Peyer's patch (tissue), 4 donors: Measurements from ENCODE around the gene OTOP3. TPM values are rescaled to one million over a fixed set of nuclear protein-coding genes. Genes with fewer than 3 reads are reported as not detected.

ENCODE experiments used
- DNase-seq, 3 donors: peaks; one replicate each; pipeline ENCODE4 v3.0.0-alpha.2; 2017 to 2019
- H3K27ac ChIP-seq, 4 donors: fragments of 200-600 bp; sonication (generic); one replicate each; pipeline ENCODE4 v1.5.1; 2016 to 2019
- H3K27me3 ChIP-seq, 2 donors: fragments of 200-600 bp; sonication (generic); one replicate each; pipeline ENCODE4 v1.5.1; 2019
- H3K36me3 ChIP-seq, 3 donors: fragments of 200-600 bp; sonication (generic); one replicate each; pipeline ENCODE4 v1.5.1; 2016 to 2019
- H3K4me1 ChIP-seq, 4 donors: fragments of 200-600 bp; sonication (generic); one replicate each; pipeline ENCODE4 v1.5.1; 2016 to 2019
- H3K4me3 ChIP-seq, 4 donors: fragments of 200-600 bp; sonication (generic); 1 replicate in 3 of 4; 2 replicates in 1 of 4; pipeline ENCODE4 v1.5.1; 2016 to 2019; ENCODE audit warnings: mild to moderate bottlenecking in 1 of 4
- H3K9me3 ChIP-seq, 4 donors: fragments of 200-600 bp; sonication (generic); one replicate each; pipeline ENCODE4 v1.5.1; 2016 to 2019; ENCODE audit warnings: mild to moderate bottlenecking in 1 of 4
- POLR2A ChIP-seq, 2 donors: fragments of 450-650 bp; IDR thresholded peaks; one replicate each; pipeline ENCODE4 v1.5.1; 2017; ENCODE audit warnings: antibody characterized with exemption in 2 of 2, mild to moderate bottlenecking in 2 of 2, moderate library complexity in 2 of 2
- total RNA-seq, 4 donors: library from RNA; depleted of rRNA; stranded (reverse); fragments of >200 nt; gene quantifications; one replicate each; pipeline ENCODE4 v1.1.0, GENCODE V29; 2016
- TF ChIP-seq, protein P1 (sequence below), 6 experiments: fragments of 450-650 bp in 4 of 6; fragments of 200-600 bp in 2 of 6; sonication (generic) in 1 of 6; IDR thresholded peaks; one replicate each; pipeline ENCODE4 v1.5.1; 2017 to 2019; ENCODE audit warnings: antibody characterized with exemption in 6 of 6, mild to moderate bottlenecking in 3 of 6, moderate library complexity in 1 of 6

OTOP3 gene
- total RNA-seq, 4 donors from 2014 or later, result 5.2 to 9.3 (median 8.5) TPM; not detected in 1

DNA sequence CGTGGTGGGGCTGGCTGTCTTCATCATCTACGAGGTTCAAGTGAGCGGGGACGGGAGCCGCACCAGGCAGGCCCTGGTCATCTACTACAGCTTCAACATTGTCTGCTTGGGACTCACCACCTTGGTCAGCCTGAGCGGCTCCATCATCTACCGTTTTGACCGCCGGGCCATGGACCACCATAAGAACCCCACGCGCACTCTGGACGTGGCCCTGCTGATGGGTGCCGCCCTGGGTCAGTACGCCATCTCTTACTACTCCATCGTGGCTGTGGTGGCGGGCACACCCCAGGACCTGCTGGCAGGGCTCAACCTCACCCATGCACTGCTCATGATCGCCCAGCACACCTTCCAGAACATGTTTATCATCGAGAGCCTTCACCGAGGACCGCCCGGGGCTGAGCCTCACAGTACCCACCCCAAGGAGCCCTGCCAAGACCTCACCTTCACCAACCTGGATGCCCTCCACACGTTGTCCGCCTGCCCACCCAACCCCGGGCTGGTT, 5.1 kb upstream of the OTOP3 start:
- Histone ChIP-seq H3K9me3 (no peaks in the 10 kb centered on the region), H3K4me3 (no peak overlapping the region), H3K36me3 (no peaks in the 10 kb centered on the region), H3K27ac (no peak overlapping the region), H3K27me3 (peaks cover 0 to 5% of the 10 kb centered on the region in 2 donors), H3K4me1 (peaks cover 0 to 2% (median 0%) of the 10 kb centered on the region in 4 donors)
- TF ChIP-seq, protein P1, sequence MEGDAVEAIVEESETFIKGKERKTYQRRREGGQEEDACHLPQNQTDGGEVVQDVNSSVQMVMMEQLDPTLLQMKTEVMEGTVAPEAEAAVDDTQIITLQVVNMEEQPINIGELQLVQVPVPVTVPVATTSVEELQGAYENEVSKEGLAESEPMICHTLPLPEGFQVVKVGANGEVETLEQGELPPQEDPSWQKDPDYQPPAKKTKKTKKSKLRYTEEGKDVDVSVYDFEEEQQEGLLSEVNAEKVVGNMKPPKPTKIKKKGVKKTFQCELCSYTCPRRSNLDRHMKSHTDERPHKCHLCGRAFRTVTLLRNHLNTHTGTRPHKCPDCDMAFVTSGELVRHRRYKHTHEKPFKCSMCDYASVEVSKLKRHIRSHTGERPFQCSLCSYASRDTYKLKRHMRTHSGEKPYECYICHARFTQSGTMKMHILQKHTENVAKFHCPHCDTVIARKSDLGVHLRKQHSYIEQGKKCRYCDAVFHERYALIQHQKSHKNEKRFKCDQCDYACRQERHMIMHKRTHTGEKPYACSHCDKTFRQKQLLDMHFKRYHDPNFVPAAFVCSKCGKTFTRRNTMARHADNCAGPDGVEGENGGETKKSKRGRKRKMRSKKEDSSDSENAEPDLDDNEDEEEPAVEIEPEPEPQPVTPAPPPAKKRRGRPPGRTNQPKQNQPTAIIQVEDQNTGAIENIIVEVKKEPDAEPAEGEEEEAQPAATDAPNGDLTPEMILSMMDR (IDR thresholded peaks at IDR 0.05), result no peak
- TF ChIP-seq POLR2A (IDR thresholded peaks at IDR 0.05), result no peak
- DNase-seq, result no peak

- H3K27ac ChIP-seq, result no peak overlapping the region
- H3K4me3 ChIP-seq, result no peak overlapping the region
- H3K9me3 ChIP-seq, result no peaks in the 10 kb centered on the region
- TF ChIP-seq POLR2A (IDR thresholded peaks at IDR 0.05), result no peak
- TF ChIP-seq, protein P1 (IDR thresholded peaks at IDR 0.05), result no peak
- DNase-seq, result no peak
- peaks cover 0 to 17% (median 0%) of the 10 kb centered on the region in 4 donors for H3K4me1 ChIP-seq
- H3K27me3 ChIP-seq, result peaks cover 0 to 18% of the 10 kb centered on the region in 2 donors
- H3K36me3 ChIP-seq, result no peaks in the 10 kb centered on the region
These were observed 650 bp upstream of the OTOP3 start for GRCh38 chr17:74935048-74935447.

GRCh38 chr17:74936470-74936799, 737 bp downstream of the OTOP3 start:
- TF ChIP-seq POLR2A (IDR thresholded peaks at IDR 0.05), result no peak
- TF ChIP-seq, protein P1 (IDR thresholded peaks at IDR 0.05), result no peak
- Histone ChIP-seq H3K27me3 (peaks cover 0 to 18% of the 10 kb centered on the region in 2 donors), H3K27ac (no peak overlapping the region), H3K4me3 (peak overlapping the region in 2 of 4 donors; percentile 18 to 28), H3K4me1 (peaks cover 0 to 17% (median 0%) of the 10 kb centered on the region in 4 donors), H3K9me3 (no peaks in the 10 kb centered on the region), H3K36me3 (no peaks in the 10 kb centered on the region)
- DNase-seq, result no peak

DNA sequence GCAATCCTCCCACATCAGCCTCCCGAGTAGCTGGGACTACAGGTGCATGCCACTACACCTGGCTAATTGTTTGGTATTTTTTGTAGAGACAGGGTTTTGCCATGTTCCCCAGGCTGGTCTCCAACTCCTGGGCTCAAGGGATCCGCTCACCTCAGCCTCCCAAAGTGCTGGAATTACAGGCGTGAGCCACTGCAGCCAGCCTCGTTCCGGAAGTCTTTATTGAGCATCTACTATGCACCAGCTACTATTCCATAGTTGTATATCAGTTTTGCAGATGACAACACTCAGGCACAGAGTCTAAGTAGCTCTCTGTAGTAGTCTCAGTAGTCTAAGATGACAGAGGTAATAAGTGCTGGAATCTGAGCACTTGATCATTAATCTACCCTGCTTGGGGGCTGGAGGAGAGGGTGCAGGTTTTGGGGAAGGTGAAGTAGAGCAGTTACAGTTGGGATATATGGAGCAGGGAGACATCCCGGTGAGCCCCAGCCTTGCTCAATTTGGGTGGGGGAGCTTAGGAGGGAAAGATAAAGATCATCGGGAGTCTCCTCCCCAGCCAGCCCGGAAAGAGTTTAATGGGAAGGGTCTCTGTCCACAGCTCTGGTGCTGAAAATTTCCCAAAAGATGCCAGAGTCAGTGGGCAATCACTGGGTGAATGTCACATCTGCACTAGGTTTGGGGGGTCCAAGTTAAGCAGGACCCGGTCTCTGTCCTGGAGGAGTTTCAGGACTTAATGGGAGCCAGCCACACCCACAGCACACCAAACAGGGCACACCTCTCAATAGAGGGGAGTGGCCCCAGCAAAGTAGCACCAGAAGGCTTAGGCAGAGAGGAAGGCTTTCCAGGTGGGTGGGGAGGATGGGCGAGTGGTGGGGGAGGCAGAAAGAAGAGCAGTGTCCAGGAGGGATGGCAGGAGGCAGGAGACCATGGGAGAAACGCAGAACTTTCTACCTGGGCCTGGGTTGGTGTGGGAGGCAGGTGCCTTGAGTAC, 1.7 kb downstream of the OTOP3 start:
- Histone ChIP-seq H3K27ac (no peak overlapping the region), H3K27me3 (peaks cover 0 to 18% of the 10 kb centered on the region in 2 donors)
- TF ChIP-seq POLR2A (IDR thresholded peaks at IDR 0.05), result no peak
- TF ChIP-seq, protein P1 (IDR thresholded peaks at IDR 0.05), result no peak

DNA sequence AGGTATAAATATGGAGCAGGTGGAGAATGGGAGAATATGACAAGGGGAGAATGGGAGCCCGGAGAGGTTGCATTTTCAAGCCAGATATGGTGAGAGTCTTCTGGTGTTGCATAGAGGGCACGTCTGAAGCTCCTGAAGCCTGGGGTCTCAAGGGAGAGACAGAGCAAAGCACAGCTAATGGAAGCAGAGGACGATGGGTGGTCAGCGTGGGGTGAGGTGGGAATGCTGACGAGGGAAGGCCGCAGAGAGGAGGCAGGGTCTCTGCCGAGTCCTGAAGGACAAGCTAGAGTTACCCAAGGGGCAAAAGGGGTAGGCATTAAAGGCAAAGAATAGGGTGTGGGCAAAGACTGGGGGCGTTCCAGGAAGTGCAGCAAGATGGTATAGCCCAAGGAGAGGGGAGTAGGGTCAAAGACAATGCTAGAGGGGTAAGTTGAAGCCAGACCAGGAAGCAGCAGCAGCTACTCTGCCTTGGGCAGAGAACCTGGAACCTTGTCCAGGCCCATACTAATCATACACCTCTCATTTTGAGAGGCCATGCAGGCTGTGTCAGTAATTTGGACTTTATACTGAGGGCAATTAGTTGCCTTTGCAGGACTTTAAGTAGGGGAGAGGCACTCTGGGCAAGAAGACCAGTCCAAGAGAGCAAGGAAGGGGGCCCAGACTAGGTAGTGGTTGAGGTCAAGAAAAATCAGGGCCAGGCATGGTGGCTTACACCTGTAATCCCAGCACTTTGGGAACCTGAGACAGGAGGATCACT, 2.7 kb downstream of the OTOP3 start:
- peaks cover 0 to 18% of the 10 kb centered on the region in 2 donors for H3K27me3 ChIP-seq
- H3K9me3 ChIP-seq, result no peaks in the 10 kb centered on the region
- no peak for DNase-seq
- peak overlapping the region in 2 of 4 donors; percentile 2 to 69 for H3K27ac ChIP-seq
- H3K4me1 ChIP-seq, result peaks cover 0 to 17% (median 0%) of the 10 kb centered on the region in 4 donors
- TF ChIP-seq, protein P1 (IDR thresholded peaks at IDR 0.05), result no peak
- TF ChIP-seq POLR2A (IDR thresholded peaks at IDR 0.05), result peak in 1 of 2 donors; percentile 39
- H3K4me3 ChIP-seq, result no peak overlapping the region
- H3K36me3 ChIP-seq, result no peaks in the 10 kb centered on the region

More for the DNA sequence above, 1.7 kb downstream of the OTOP3 start:
- Histone ChIP-seq H3K4me1 (peaks cover 0 to 17% (median 0%) of the 10 kb centered on the region in 4 donors), H3K4me3 (no peak overlapping the region), H3K36me3 (no peaks in the 10 kb centered on the region), H3K9me3 (no peaks in the 10 kb centered on the region)
- no peak for DNase-seq
